Transverse colon (tissue), 4 donors: ENCODE measurements around the gene ARHGAP5.

Source experiments
- CTCF ChIP-seq, 5 experiments: fragments of 200-600 bp in 3 of 5; fragments of 450-650 bp in 2 of 5; sonication (generic) in 3 of 5; IDR thresholded peaks; 1 replicate in 2 of 5; 2 replicates in 3 of 5; pipeline ENCODE4 v1.5.1; 2016 to 2017; ENCODE audit warnings: antibody characterized with exemption in 5 of 5, inconsistent platforms in 3 of 5, mild to moderate bottlenecking in 2 of 5, moderate library complexity in 1 of 5
- POLR2A ChIP-seq: fragments of 450-650 bp; IDR thresholded peaks from one replicate; pipeline ENCODE4 v1.6.1; 2016; ENCODE audit warnings: antibody characterized with exemption, mild to moderate bottlenecking, moderate library complexity
- POLR2AphosphoS5 ChIP-seq, 3 donors: sonication (generic); formaldehyde crosslinking; IDR thresholded peaks; one replicate each; pipeline ENCODE4 v1.6.1; 2016; ENCODE audit warnings: antibody characterized with exemption in 3 of 3

- TF ChIP-seq POLR2AphosphoS5 (IDR thresholded peaks at IDR 0.05): no peak
- TF ChIP-seq CTCF (IDR thresholded peaks at IDR 0.05): no peak
- TF ChIP-seq POLR2A: no peak
Observed at GRCh38 chr14:32193532-32193931, 116.4 kb downstream of the ARHGAP5 start.
